ENCODE measurements around the gene ZNF653. TPM values are rescaled to one million over a fixed set of nuclear protein-coding genes. Genes with fewer than 3 reads are reported as not detected.
"Not testable (repeated sequence)": the region's sequence is repeated elsewhere in the genome, so short reads cannot be mapped to it uniquely, and the experiment has no call there.

Gene ZNF653
- total RNA-seq, 2 donors from 2014 or later, result 4.6 to 9.9 TPM

- H3K36me3 ChIP-seq, result peaks cover 89% of the 10 kb centered on the region
- no peaks in the 10 kb centered on the region for H3K4me1 ChIP-seq
- DNase-seq (ENCODE audit: low spot score), result no peak
- TF ChIP-seq CTCF (IDR thresholded peaks at IDR 0.05), result no peak
- H3K27ac ChIP-seq, result no peak overlapping the region
- no peaks in the 10 kb centered on the region for H3K9me3 ChIP-seq
- no peak overlapping the region for H3K4me3 ChIP-seq
- no peaks in the 10 kb centered on the region for H3K27me3 ChIP-seq
Observed at GRCh38 chr19:11444059-11444458, 61.6 kb downstream of the ZNF653 start.

GRCh38 chr19:11437955-11438354, 67.7 kb downstream of the ZNF653 start:
- no peak overlapping the region for H3K4me3 ChIP-seq
- peaks cover 0 to 18% of the 10 kb centered on the region in 2 donors for H3K4me1 ChIP-seq
- H3K9me3 ChIP-seq, result no peaks in the 10 kb centered on the region
- no peak for DNase-seq (ENCODE audit: low spot score)
- H3K27ac ChIP-seq, result no peak overlapping the region
- TF ChIP-seq CTCF (IDR thresholded peaks at IDR 0.05), result no peak
- no peaks in the 10 kb centered on the region for H3K27me3 ChIP-seq
- H3K36me3 ChIP-seq, result peaks cover 46% of the 10 kb centered on the region

- Histone ChIP-seq H3K27me3 (no peaks in the 10 kb centered on the region), H3K36me3 (peaks cover 27% of the 10 kb centered on the region), H3K4me1 (peaks cover 0 to 18% of the 10 kb centered on the region in 2 donors), H3K9me3 (no peaks in the 10 kb centered on the region), H3K4me3 (peak overlapping the region; percentile 78 to 88), H3K27ac (peak overlapping the region; percentile 60 to 63)
- TF ChIP-seq CTCF (IDR thresholded peaks at IDR 0.05), result no peak
- no peak for DNase-seq (ENCODE audit: low spot score)
Observed at GRCh38 chr19:11435833-11436313, 69.8 kb downstream of the ZNF653 start.

- H3K27ac ChIP-seq, result peak within 1 kb of the TSS; percentile 60 to 63
- no peaks in the 10 kb centered on the region for H3K27me3 ChIP-seq
- peaks cover 26% of the 10 kb centered on the region for H3K36me3 ChIP-seq
- peaks cover 0 to 18% of the 10 kb centered on the region in 2 donors for H3K4me1 ChIP-seq
- peak within 1 kb of the TSS; percentile 78 to 88 for H3K4me3 ChIP-seq
- peak; percentile 81 to 84 for TF ChIP-seq CTCF (IDR thresholded peaks at IDR 0.05)
- DNase-seq (ENCODE audit: low spot score), result peak; percentile 99
- H3K9me3 ChIP-seq, result no peaks in the 10 kb centered on the region
Observed at GRCh38 chr19:11435057-11435832, 70.4 kb downstream of the ZNF653 start, which contains the start of the genes ODAD3 and PRKCSH. Gene ODAD3 (minus strand): TSS chr19:11435121. CDS start chr19:11435016, 105 bp downstream. Gene PRKCSH (plus strand): TSS chr19:11435635. CDS start chr19:11436118, 483 bp downstream.

- no peaks in the 10 kb centered on the region for H3K27me3 ChIP-seq
- H3K9me3 ChIP-seq, result no peaks in the 10 kb centered on the region
- TF ChIP-seq CTCF (IDR thresholded peaks at IDR 0.05), result no peak
- peak overlapping the region; percentile 60 to 63 for H3K27ac ChIP-seq
- no peak for DNase-seq (ENCODE audit: low spot score)
- H3K36me3 ChIP-seq, result peaks cover 21% of the 10 kb centered on the region
- peak overlapping the region; percentile 78 to 88 for H3K4me3 ChIP-seq
- peaks cover 0 to 18% of the 10 kb centered on the region in 2 donors for H3K4me1 ChIP-seq
Observed at GRCh38 chr19:11434703-11435056, 71.0 kb downstream of the ZNF653 start.

- H3K4me3 ChIP-seq; H3K27me3 ChIP-seq; DNase-seq (ENCODE audit: low spot score); H3K27ac ChIP-seq; H3K9me3 ChIP-seq: not testable (repeated sequence)
- Histone ChIP-seq H3K4me1 (peaks cover 0 to 18% of the 10 kb centered on the region in 2 donors), H3K36me3 (peaks cover 13% of the 10 kb centered on the region)
Observed at GRCh38 chr19:11433526-11433925, 72.1 kb downstream of the ZNF653 start.

Small RNA genes lying within 50 kb of the gene (microRNA-seq; reads per million reads assigned to microRNA genes)
- 0 reads per million in 2 donors for gene MIR7974 (ENCODE audit: borderline number of aligned reads in 2 of 2, borderline replicate concordance in 1 of 2)

Other genes with a start within 250 kb of the ZNF653 start
- 10 to 100 TPM; 12.7 to 49.4 TPM for gene DOCK6, start 243.3 kb downstream of the ZNF653 start, total RNA-seq
- not detected for gene TSPAN16, start 209.7 kb downstream of the ZNF653 start, total RNA-seq
- 10 to 100 TPM in 1 of 2 donors, 1 to 10 TPM in 1; 6.5 to 11.1 TPM for gene RAB3D, start 166.2 kb downstream of the ZNF653 start, total RNA-seq
- gene TMEM205, start 159.6 kb downstream of the ZNF653 start, total RNA-seq, result 100 to 1,000 TPM; 301 to 343 TPM
- gene CCDC159, start 159.3 kb downstream of the ZNF653 start, total RNA-seq, result 10 to 100 TPM; 12.1 to 18.8 TPM
- gene PLPPR2, start 150.4 kb downstream of the ZNF653 start, total RNA-seq, result 10 to 100 TPM; 26.2 to 30.5 TPM
- gene SWSAP1, start 131.2 kb downstream of the ZNF653 start, total RNA-seq, result 1 to 10 TPM in 1 of 2 donors, under 1 TPM in 1; 0.44 to 1.5 TPM
- 1 to 10 TPM; 5.9 to 10.0 TPM for gene EPOR, start 121.5 kb downstream of the ZNF653 start, total RNA-seq
- 1 to 10 TPM; 7.4 to 8.4 TPM for gene RGL3, start 86.5 kb downstream of the ZNF653 start, total RNA-seq
- under 1 TPM; 0.22 to 0.59 TPM for gene ODAD3, start 70.7 kb downstream of the ZNF653 start, total RNA-seq
- gene PRKCSH, start 70.2 kb downstream of the ZNF653 start, total RNA-seq, result 10 to 100 TPM; 78.0 to 82.8 TPM
- not detected for gene ELAVL3, start 24.8 kb downstream of the ZNF653 start, total RNA-seq
- 100 to 1,000 TPM in 1 of 2 donors, 10 to 100 TPM in 1; 83.6 to 126 TPM for gene ECSIT, start 23.3 kb upstream of the ZNF653 start, total RNA-seq
- 100 to 1,000 TPM in 1 of 2 donors, 10 to 100 TPM in 1; 93.3 to 592 TPM for gene CNN1, start 33.0 kb upstream of the ZNF653 start, total RNA-seq
- gene ELOF1, start 53.4 kb upstream of the ZNF653 start, total RNA-seq, result 10 to 100 TPM; 17.1 to 32.5 TPM
- 1 to 10 TPM; 3.2 to 3.6 TPM for gene ACP5, start 71.8 kb upstream of the ZNF653 start, total RNA-seq
- gene ZNF627, start 91.6 kb upstream of the ZNF653 start, total RNA-seq, result 1 to 10 TPM; 6.0 to 6.7 TPM
- gene ZNF823, start 233.1 kb upstream of the ZNF653 start, total RNA-seq, result 1 to 10 TPM; 2.6 to 4.0 TPM